Stimulated activated CD8-positive, alpha-beta memory T cell treated with anti-CD3 and anti-CD28 coated beads, Interleukin-12 subunit alpha, Interleukin-12 subunit beta, amount 100 ng/mL, for 24 hours (primary cell): Measurements from ENCODE around the gene NEURL3.
"Not testable (repeated sequence)": the region's sequence is repeated elsewhere in the genome, so short reads cannot be mapped to it uniquely, and the experiment has no call there.

Experiments
- DNase-seq: peaks from one replicate; pipeline ENCODE4 v3.0.0-alpha.2; 2020; ENCODE audit errors: extremely low read depth

The NEURL3 gene

GRCh38 chr2:96505231-96505889 is at the start of gene NEURL3:
NEURL3 (minus strand) TSS chr2:96505357; CDS start chr2:96505286, 71 bp downstream.
- no peak for DNase-seq

- no peak for DNase-seq
Measured at GRCh38 chr2:96554293-96555145, 49.4 kb upstream of the NEURL3 start.

- not testable (repeated sequence) for DNase-seq
Measured at GRCh38 chr2:96553957-96554292, 48.8 kb upstream of the NEURL3 start.

- DNase-seq = no peak
Measured at GRCh38 chr2:96553176-96553956, 48.2 kb upstream of the NEURL3 start.

- DNase-seq = no peak
Measured at GRCh38 chr2:96552315-96553175, 47.4 kb upstream of the NEURL3 start.

- no peak for DNase-seq
Measured at GRCh38 chr2:96551605-96552314, 46.6 kb upstream of the NEURL3 start.

GRCh38 chr2:96550787-96551604 is 45.8 kb upstream of the NEURL3 start:
- no peak for DNase-seq

- no peak for DNase-seq
Measured at GRCh38 chr2:96549967-96550786, 45.0 kb upstream of the NEURL3 start.

- no peak for DNase-seq
Measured at GRCh38 chr2:96549466-96549785, 44.3 kb upstream of the NEURL3 start.

GRCh38 chr2:96548558-96549465 is 43.7 kb upstream of the NEURL3 start:
- no peak for DNase-seq

GRCh38 chr2:96547731-96548171 is 42.6 kb upstream of the NEURL3 start:
- DNase-seq = no peak

- DNase-seq = no peak
Measured at GRCh38 chr2:96547203-96547641, 42.1 kb upstream of the NEURL3 start.

- no peak for DNase-seq
Measured at GRCh38 chr2:96546797-96547196, 41.6 kb upstream of the NEURL3 start.

- DNase-seq = no peak
Measured at GRCh38 chr2:96546321-96546720, 41.2 kb upstream of the NEURL3 start.

GRCh38 chr2:96542357-96542977 is 37.3 kb upstream of the NEURL3 start:
- no peak for DNase-seq

GRCh38 chr2:96541398-96542152 is 36.4 kb upstream of the NEURL3 start:
- DNase-seq = no peak

- no peak for DNase-seq
Measured at GRCh38 chr2:96540136-96540535, 35.0 kb upstream of the NEURL3 start.
